Smooth muscle cell of the brain vasculature (primary cell): ENCODE data around the gene RMI1.
"Not testable (repeated sequence)": the region's sequence is repeated elsewhere in the genome, so short reads cannot be mapped to it uniquely, and the experiment has no call there.

Experiments used
- DNase-seq: peaks from one replicate; pipeline ENCODE4 v3.0.0-alpha.2; 2012; ENCODE audit warnings: low read depth, low spot score

Gene RMI1

GRCh38 chr9:84007662-84008061, 27.1 kb downstream of the RMI1 start:
- no peak for DNase-seq

- DNase-seq, result no peak
These were observed 43.5 kb downstream of the RMI1 start for GRCh38 chr9:84024041-84024575.

DNA sequence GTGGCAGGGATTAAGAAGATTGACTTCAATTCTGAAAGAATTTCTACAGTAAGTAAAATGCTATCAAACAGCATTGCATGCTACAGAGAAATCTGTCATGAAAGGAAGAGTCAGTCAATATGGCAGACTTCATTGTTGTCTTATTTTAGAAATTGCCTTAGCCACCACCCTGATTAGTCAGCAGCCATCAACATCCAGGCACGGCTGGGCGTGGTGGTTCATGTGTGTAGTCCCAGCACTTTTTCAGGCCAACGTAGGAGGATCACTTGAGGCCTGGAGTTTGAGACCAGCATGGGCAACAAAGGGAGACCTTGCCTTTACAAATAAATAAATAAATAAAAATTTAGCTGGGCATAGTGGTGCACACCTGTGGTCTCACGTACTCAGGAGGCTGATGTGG, 46.6 kb downstream of the RMI1 start:
- no peak for DNase-seq

DNA sequence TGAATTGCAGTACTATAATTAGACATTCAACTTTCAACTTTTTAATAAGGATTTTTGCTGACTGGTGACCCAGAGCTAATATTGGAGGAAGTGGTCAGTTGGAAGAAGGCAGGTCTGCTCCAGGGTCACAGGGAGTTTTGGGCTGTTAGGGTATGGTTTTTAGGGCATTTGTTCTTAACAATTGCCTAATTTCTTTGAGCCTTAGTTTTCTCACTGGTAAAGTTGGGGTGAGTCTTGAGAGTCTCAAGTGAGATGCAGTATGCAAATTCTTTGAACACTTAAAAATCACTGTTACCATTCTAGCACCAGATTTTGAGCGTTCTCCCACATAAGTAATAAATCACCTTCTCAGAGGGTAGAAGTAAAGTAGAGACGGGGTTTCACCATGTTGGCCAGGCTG, 50.9 kb downstream of the RMI1 start:
- no peak for DNase-seq

- not testable (repeated sequence) for DNase-seq
These were observed 61.3 kb downstream of the RMI1 start for GRCh38 chr9:84041857-84042256.

- DNase-seq, result no peak
These were observed 65.0 kb downstream of the RMI1 start for GRCh38 chr9:84045481-84046097.
